Thyroid gland (tissue), 4 donors: Measurements from ENCODE around the gene MLF2.
A peak's percentile ranks its signal among the peaks of the same experiment; 100 is the strongest.

Experiments used
- CTCF ChIP-seq, 6 experiments: fragments of 200-600 bp in 3 of 6; fragments of 450-650 bp in 3 of 6; sonication (generic) in 3 of 6; IDR thresholded peaks; one replicate each; pipeline ENCODE4 v1.5.1; 2016 to 2019; ENCODE audit warnings: antibody characterized with exemption in 6 of 6, mild to moderate bottlenecking in 2 of 6, inconsistent platforms in 1 of 6, moderate library complexity in 1 of 6
- POLR2A ChIP-seq, 2 donors: fragments of 450-650 bp; IDR thresholded peaks; one replicate each; pipeline ENCODE4 v1.6.1; 2017; ENCODE audit warnings: antibody characterized with exemption in 2 of 2, mild to moderate bottlenecking in 2 of 2, moderate library complexity in 1 of 2

- TF ChIP-seq CTCF (IDR thresholded peaks at IDR 0.05) (peak; percentile 83 to 99 (median 96)), POLR2A (IDR thresholded peaks at IDR 0.05) (no peak)
These were observed 923 bp upstream of the MLF2 start for GRCh38 chr12:6753772-6754356.
